ENCODE data around the gene C11orf58. TPM values are rescaled to one million over a fixed set of nuclear protein-coding genes. Genes with fewer than 3 reads are reported as not detected.
A peak's percentile ranks its signal among the peaks of the same experiment; 100 is the strongest.

Gene C11orf58
- polyA plus RNA-seq, 6 donors from 2014 or later = 174 to 230 (median 196) TPM

DNA sequence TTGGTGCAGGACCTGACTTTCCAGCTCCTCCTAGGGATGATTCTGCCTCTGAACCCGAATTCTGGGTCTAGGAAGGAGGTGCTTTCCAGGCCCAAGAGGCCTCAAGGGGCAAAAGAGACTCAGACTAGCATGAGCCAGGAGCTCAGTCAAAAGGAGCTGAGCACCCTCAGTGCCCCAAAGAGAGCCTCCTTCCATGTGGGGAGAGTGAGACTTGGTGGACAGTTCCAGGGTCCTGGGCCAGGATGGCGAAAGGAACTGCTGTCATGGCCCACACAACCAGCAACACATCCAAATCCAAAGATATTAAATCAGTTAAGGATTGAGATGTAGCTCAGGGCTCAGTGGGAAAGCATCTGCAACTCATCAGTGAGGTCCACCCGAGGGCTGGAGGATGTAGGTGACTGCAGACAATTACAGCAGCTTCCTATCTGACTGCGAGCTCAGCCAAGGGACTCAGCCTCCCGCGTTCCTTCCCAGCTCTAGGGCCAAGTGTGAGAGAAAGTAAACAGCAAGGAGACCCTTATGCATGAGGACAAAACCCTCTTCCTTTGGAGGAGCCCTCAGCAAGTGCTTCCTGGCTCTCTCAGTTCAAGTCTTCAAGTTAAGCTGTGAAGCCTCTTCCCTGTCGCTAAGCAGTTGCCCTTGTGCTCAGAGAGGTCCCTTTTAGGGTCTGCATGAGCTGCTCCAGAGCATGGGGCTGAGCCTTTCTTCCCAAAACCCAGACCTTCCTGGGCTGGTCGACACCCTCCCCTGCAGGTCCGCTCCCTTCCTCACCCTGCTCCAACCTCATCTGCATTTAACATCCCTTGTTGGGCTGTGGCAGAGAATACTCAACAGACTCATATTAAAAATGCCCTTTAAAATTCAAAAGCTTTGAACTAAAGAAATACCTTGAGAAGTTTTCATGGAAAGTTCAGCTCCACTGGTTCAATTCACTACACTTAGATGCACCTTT, 35.8 kb downstream of the C11orf58 start:
- no peaks in the 10 kb centered on the region for H3K4me1 Mint-ChIP-seq
- ATAC-seq (ENCODE audit: low read depth in 2 of 2) (no peak), DNase-seq (no peak)
- no peaks in the 10 kb centered on the region for H3K9me3 Mint-ChIP-seq
- no peak overlapping the region for H3K27ac Mint-ChIP-seq
- H3K27me3 Mint-ChIP-seq = peaks cover 0 to 14% (median 0%) of the 10 kb centered on the region in 3 donors
- no peak overlapping the region for H3K4me3 Mint-ChIP-seq
- H3K36me3 Mint-ChIP-seq = no peaks in the 10 kb centered on the region

DNA sequence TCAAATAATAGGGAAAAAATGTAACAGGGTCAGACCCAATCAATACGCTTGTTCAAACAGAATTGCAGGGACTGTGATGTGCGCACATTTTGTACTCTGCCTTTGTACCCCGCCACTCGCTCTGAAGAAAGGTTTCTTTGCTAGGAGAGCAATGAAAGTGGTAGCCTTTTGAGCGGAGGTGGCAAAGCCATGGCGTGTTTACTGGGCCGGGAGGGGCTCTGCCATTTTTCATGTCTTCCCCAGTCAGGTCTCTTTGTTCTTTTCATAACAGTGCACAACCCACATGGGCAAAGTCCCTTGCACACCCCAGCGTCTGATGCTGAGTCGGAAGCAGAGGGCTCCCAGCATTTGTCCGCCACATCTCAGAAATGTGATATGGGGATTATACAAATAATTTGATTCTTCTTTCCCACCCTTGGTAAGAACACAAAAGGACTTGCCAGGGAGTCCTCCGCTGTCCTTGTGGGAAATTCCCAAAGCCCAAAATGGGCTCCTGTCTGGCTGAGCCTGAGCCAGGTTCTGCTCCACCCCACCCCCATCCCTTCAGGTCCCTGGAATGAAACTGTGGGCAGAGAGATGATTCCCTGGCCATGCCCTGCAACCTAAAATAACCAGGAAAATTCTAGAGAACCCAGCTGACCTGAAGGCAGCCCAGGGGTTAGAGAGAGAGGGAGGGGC, 36.6 kb downstream of the C11orf58 start:
- Mint-ChIP-seq H3K9me3 (no peaks in the 10 kb centered on the region), H3K4me3 (no peak overlapping the region), H3K27me3 (peaks cover 0 to 14% (median 0%) of the 10 kb centered on the region in 3 donors), H3K36me3 (no peaks in the 10 kb centered on the region), H3K27ac (no peak overlapping the region), H3K4me1 (no peaks in the 10 kb centered on the region)
- DNase-seq = no peak
- ATAC-seq (ENCODE audit: low read depth in 2 of 2) = no peak

DNA sequence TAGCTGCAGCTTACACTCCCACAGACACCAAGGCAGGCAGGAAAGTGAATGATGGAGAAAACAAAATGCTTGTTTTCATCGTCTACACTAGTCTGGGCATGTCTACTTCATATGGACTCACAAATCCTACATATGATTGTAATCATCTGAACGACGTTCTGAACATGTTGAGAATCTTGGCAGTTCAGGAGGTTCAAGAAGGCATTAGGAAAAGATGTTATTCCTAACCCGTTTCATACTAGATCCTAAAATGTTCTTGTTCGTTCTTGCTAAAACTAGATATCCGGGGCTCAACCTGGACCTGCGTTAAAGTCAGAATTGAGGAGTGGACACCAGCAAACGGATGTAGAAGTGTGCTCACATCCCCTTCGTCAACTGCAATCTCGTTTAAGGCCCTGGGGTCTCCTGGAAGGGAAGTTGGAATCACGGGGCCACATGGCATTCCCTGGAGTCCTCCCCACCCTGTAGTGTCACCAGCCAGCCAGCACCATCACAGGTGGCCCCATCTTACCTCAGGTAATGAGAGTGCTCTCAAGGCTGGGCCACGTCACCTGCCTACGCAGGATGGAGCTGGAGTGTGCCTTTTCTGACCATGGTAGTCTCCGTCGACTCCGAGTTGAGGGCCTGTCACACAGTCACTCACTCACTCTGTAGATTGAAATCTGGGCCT, 37.3 kb downstream of the C11orf58 start:
- no peak for ATAC-seq (ENCODE audit: low read depth in 2 of 2)
- peaks cover 0 to 14% (median 0%) of the 10 kb centered on the region in 3 donors for H3K27me3 Mint-ChIP-seq
- DNase-seq = no peak
- H3K36me3 Mint-ChIP-seq = no peaks in the 10 kb centered on the region
- no peaks in the 10 kb centered on the region for H3K9me3 Mint-ChIP-seq
- no peak overlapping the region for H3K4me3 Mint-ChIP-seq
- H3K27ac Mint-ChIP-seq = peak overlapping the region in 1 of 6 donors; percentile 4
- no peaks in the 10 kb centered on the region for H3K4me1 Mint-ChIP-seq

DNA sequence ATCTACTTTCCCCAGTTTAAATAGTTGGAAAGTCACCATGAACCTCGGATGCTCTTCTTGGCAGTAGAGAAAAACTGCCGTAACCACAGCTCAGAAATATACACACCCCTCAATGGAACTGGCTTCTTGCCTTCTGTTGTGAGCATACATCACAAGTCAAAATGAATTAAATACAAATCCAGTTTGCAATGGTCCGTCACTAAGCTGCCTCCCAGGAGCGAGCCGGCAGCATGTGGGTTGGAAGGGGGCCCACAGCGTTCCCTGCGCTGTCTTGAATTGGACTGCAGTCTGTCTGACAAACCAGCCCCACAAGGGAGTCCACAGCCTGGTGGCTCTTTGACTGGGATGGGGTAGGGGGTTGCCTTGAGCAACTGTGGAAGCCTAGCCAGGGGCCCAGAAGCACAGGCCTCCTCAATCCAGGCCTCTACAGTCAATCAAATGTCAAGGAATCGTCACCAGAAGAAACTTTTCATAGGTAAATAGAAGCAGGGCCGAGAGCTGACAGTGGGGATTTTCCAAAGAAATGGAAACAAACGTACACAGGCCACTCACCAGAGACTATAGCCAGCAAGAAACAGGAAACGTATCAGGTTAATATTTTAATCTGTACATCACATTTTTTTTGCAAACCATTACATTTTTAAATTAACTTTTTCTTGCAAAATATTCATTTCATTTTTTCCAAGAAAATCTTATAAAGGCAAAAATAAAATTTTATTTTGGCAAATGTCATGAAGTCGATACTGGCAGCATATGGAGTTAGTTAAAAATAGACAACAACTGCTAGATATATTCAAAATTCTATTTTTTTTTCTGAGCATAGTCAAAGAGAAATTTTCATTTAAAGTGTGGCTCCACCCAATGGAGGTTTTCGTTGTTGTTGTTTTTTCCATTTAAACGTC, 38.5 kb downstream of the C11orf58 start:
- H3K27ac Mint-ChIP-seq = no peak overlapping the region
- no peak for ATAC-seq (ENCODE audit: low read depth in 2 of 2)
- no peaks in the 10 kb centered on the region for H3K36me3 Mint-ChIP-seq
- no peaks in the 10 kb centered on the region for H3K4me1 Mint-ChIP-seq
- no peak overlapping the region for H3K4me3 Mint-ChIP-seq
- no peaks in the 10 kb centered on the region for H3K9me3 Mint-ChIP-seq
- peaks cover 0 to 9% (median 0%) of the 10 kb centered on the region in 3 donors for H3K27me3 Mint-ChIP-seq
- DNase-seq = no peak

DNA sequence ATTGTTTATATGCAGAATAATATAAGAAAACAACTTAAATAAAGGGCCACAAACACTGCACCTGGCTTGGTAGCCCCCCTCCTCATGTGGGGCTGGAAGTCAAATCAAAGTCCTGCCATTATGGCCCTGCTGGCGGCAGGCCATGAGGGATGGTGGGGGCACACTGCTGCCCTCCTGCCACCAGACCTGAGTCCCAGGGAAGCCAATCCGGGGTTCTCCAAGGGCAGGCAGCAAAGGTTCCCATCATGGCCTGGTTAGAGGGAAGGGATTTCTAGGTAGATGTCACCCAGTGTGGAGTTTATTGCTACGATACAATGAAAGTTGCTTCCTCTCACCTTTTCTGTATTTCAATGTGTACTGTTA, 39.1 kb downstream of the C11orf58 start:
- Mint-ChIP-seq H3K4me1 (no peaks in the 10 kb centered on the region), H3K4me3 (no peak overlapping the region), H3K9me3 (no peaks in the 10 kb centered on the region), H3K36me3 (no peaks in the 10 kb centered on the region), H3K27ac (no peak overlapping the region), H3K27me3 (peaks cover 0 to 6% (median 0%) of the 10 kb centered on the region in 3 donors)
- DNase-seq (no peak), ATAC-seq (ENCODE audit: low read depth in 2 of 2) (no peak)

DNA sequence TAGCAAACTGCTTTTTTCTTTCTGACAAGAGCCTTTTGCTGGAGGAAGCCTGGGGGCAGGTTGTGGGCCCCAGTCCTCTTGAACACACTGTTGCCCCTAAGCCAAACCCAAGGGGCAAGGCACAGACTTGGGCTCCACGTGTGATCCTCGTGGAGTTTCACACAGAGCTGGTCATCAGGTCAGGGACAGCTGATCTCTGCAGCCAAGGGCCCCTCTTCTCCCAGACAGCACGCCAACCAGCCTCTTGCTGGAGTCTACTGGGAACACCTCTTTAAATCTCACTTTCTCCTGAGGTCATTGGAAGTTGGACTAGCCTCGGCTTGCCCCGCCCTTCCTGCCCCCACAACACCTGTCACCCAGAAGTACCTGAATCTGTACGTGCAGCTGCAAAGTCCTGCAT, 39.8 kb downstream of the C11orf58 start:
- peaks cover 0 to 2% (median 0%) of the 10 kb centered on the region in 3 donors for H3K27me3 Mint-ChIP-seq
- H3K9me3 Mint-ChIP-seq = no peaks in the 10 kb centered on the region
- H3K36me3 Mint-ChIP-seq = no peaks in the 10 kb centered on the region
- no peaks in the 10 kb centered on the region for H3K4me1 Mint-ChIP-seq
- DNase-seq (no peak), ATAC-seq (ENCODE audit: low read depth in 2 of 2) (no peak)
- H3K4me3 Mint-ChIP-seq = peak overlapping the region in 1 of 8 donors; percentile 56
- H3K27ac Mint-ChIP-seq = no peak overlapping the region

DNA sequence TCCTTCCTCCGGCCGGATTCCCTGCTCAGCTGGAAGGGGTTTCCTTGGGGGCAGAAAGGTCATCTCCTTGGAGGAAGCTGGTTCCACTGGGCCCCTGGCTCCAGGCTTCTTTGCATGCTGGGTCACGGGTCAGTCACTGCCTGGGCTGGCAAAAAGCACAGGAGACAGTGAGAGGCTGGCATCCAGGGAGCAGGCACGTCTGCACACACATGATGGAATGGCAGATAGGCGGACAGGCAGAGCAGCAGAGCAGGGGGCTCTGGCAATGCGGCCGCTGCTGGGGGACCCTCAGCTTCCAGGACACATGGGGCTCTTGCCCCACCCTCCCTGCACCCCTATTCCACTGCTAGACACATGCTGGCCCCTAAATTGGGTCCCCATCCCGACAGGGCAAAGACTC, 40.4 kb downstream of the C11orf58 start:
- no peaks in the 10 kb centered on the region for H3K36me3 Mint-ChIP-seq
- no peaks in the 10 kb centered on the region for H3K4me1 Mint-ChIP-seq
- ATAC-seq (ENCODE audit: low read depth in 2 of 2) (no peak), DNase-seq (no peak)
- H3K4me3 Mint-ChIP-seq = peak overlapping the region in 1 of 8 donors; percentile 56
- H3K27ac Mint-ChIP-seq = no peak overlapping the region
- H3K9me3 Mint-ChIP-seq = no peaks in the 10 kb centered on the region
- H3K27me3 Mint-ChIP-seq = no peaks in the 10 kb centered on the region

DNA sequence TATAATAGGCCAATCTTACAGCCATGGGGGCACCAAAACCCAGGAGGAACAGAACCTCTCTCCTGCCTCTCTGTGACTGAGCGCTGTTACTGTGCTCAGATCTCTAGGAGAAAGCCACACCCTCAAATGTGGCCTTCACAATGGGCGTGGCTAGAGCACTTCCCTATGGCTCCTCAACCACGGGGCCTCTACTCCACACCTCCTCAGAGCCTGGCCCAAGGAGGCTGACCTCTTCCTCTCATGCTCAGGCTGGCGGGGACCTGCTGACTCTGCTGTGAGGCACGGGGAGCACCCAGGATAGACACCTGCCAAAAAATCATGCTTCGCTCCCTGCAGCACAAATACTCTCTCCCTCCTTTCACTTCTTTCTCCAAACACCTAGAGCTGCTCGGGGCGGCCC, 41.0 kb downstream of the C11orf58 start:
- no peak for DNase-seq
- H3K9me3 Mint-ChIP-seq = no peaks in the 10 kb centered on the region
- no peaks in the 10 kb centered on the region for H3K27me3 Mint-ChIP-seq
- no peaks in the 10 kb centered on the region for H3K4me1 Mint-ChIP-seq
- ATAC-seq (ENCODE audit: low read depth in 2 of 2) = no peak
- no peak overlapping the region for H3K4me3 Mint-ChIP-seq
- no peak overlapping the region for H3K27ac Mint-ChIP-seq
- no peaks in the 10 kb centered on the region for H3K36me3 Mint-ChIP-seq

DNA sequence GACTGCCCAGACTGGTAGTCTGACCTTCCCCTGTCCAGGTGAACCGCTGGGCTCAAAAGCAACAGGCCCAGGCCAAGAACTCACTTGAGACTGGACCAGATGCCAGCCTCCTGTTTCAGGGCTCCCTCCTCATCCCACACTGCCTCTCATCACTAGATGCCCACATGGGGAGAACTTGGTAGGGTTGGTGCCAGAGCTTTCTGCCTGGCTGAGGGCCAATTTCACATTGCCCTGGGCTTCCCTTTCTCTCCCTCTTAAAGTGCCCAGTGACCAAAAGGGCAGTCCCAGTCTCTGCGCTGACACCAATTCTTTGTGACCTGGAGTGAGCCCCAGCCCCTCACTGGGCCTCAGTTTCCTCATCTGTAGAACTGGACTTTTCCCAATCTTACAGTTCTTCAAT, 41.7 kb downstream of the C11orf58 start:
- no peaks in the 10 kb centered on the region for H3K27me3 Mint-ChIP-seq
- no peak for ATAC-seq (ENCODE audit: low read depth in 2 of 2)
- DNase-seq = no peak
- H3K36me3 Mint-ChIP-seq = no peaks in the 10 kb centered on the region
- H3K4me1 Mint-ChIP-seq = no peaks in the 10 kb centered on the region
- H3K27ac Mint-ChIP-seq = no peak overlapping the region
- H3K4me3 Mint-ChIP-seq = no peak overlapping the region
- H3K9me3 Mint-ChIP-seq = no peaks in the 10 kb centered on the region

DNA sequence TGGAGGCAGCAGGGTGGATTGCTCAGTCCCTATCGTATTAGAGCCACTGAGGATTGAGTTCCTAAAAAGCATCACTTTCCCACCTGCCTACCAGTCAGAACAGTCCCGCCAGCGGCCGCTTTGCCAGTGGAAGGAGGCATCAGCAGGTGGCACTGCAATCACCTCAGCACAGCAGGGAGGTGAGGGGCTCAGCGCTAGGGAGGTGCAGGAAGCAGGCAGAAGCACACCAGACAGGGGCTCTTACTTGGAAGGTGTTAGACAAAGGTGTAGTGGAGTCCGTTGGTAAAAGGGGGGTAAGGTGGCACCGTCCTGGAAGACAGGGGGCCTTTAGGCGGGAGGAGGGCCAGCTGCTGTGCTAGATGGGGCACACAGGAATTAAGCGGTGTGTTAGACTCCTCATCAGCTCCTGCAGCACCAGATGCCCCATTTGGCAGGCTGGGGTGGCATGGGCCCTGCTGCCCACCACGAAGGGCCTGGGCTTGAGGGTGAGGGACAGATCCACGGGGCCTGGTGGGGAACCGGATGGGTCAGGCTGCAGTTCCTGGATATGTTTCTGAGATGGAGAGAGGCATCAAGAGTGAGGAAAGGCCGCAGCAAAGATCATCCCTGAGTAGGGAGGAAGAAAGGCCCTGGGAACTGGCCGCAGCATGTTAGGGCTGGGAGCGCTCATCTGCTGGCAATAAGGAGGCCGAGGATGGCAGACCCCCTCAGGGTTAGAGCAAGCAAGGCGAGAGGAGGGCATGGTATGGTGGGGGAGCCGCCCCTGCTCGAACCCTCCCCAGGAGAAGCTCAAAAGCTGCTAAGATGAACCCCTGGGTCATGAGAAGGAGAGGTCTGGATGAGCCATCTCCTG, 42.5 kb downstream of the C11orf58 start:
- no peaks in the 10 kb centered on the region for H3K27me3 Mint-ChIP-seq
- no peak overlapping the region for H3K27ac Mint-ChIP-seq

DNA sequence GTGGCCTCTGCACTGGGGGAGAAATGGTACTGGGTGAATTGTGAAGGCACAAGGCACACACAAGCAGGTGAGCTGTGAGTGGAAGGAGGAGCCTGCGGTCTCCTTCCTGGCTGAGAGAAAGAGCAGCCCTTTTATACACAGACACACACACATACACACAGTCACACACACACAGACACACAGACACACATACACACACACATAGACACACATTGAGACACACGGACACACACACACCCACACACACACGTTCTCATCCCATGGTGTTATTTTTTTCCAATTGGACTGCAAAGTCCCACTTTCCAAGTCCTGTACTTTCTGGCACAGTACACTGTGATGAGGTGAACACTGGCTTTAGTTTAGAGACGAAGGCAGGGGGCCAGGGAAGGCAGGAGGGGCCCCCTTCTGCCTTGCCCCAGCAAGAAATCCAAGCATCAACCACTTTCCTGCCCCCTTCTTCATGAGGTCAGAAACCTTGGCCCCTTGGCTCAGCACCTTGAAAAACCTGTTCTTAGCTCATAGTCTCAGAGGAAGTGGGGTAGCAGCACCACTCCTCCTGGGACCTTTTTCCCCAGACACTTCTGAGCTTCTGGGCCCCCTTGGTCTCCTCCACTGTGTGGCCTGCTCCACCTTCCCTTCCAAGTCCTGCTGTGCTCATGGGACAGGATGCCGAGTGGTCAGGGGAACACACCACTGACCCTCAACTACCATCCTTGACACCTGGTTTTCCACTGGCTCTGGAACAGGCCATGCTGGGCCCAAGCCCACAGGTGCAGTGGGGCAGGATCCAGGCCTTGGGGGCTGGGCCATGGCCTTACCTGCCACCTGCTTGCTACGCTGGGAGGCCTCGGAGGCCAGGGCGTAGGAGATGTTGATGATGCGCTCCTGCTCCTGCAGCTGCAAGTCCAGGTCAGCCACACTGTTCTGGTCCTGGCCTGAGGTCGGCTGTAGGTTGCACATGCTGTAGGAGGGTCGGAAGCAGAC, 43.8 kb downstream of the C11orf58 start:
- Mint-ChIP-seq H3K4me3 (no peak overlapping the region), H3K27ac (peak overlapping the region in 3 of 6 donors; percentile 48 to 80 (median 49))

More for the DNA sequence above, 42.5 kb downstream of the C11orf58 start:
- no peaks in the 10 kb centered on the region for H3K4me1 Mint-ChIP-seq
- no peak for ATAC-seq (ENCODE audit: low read depth in 2 of 2)
- no peak overlapping the region for H3K4me3 Mint-ChIP-seq
- no peaks in the 10 kb centered on the region for H3K36me3 Mint-ChIP-seq
- no peak for DNase-seq
- H3K9me3 Mint-ChIP-seq = no peaks in the 10 kb centered on the region

More for the DNA sequence above, 43.8 kb downstream of the C11orf58 start:
- no peaks in the 10 kb centered on the region for H3K4me1 Mint-ChIP-seq
- no peak for ATAC-seq (ENCODE audit: low read depth in 2 of 2)
- no peaks in the 10 kb centered on the region for H3K27me3 Mint-ChIP-seq
- no peak for DNase-seq
- H3K9me3 Mint-ChIP-seq = no peaks in the 10 kb centered on the region
- no peaks in the 10 kb centered on the region for H3K36me3 Mint-ChIP-seq
